K562 (cell line): ENCODE measurements around the gene OXNAD1. TPM values are rescaled to one million over a fixed set of nuclear protein-coding genes. Genes with fewer than 3 reads are reported as not detected.

Experiments
- ASH1L ChIP-seq: fragments of 450-650 bp; IDR thresholded peaks from 2 replicates; pipeline ENCODE4 v1.6.1; 2018; ENCODE audit warnings: borderline replicate concordance, mild to moderate bottlenecking, low read depth; ENCODE audit not compliant: partially characterized antibody
- DIDO1 ChIP-seq: fragments of 450-650 bp; IDR thresholded peaks from 2 replicates; pipeline ENCODE4 v1.6.1; 2016; ENCODE audit warnings: low read depth, missing biosample characterization, missing genetic modification characterization
- EP300 ChIP-seq: IDR thresholded peaks from 2 replicates; pipeline ENCODE4 v1.6.1; 2012; ENCODE audit warnings: low read length, improper control_type of control experiment
- FOXJ2 ChIP-seq: fragments of 200-800 bp; sonication (Bioruptor generic); IDR thresholded peaks from 2 replicates; pipeline ENCODE4 v1.6.1; 2016; ENCODE audit warnings: missing genetic modification characterization, missing compliant biosample characterization
- HIVEP1 ChIP-seq: fragments of 250-450 bp; sonication (Bioruptor Pico); IDR thresholded peaks from 2 replicates; pipeline ENCODE4 v1.4.0; 2020; ENCODE audit warnings: mild to moderate bottlenecking
- HMGN3 ChIP-seq: IDR thresholded peaks from 2 replicates; pipeline ENCODE4 v1.6.1; 2011; ENCODE audit warnings: borderline replicate concordance, low read depth, mild to moderate bottlenecking, mixed read lengths, low read length; ENCODE audit not compliant: insufficient read length; ENCODE audit errors: extremely low read depth
- HSF4 ChIP-seq: fragments of 250-450 bp; sonication (Bioruptor Pico); IDR thresholded peaks from 2 replicates; pipeline ENCODE4 v2.1.2; 2022; ENCODE audit warnings: mild to moderate bottlenecking, moderate library complexity, borderline replicate concordance
- KHSRP ChIP-seq: fragments of 450-650 bp; IDR thresholded peaks from 2 replicates; pipeline ENCODE4 v1.6.1; 2017
- MBD2 ChIP-seq: sonication (generic); IDR thresholded peaks from 2 replicates; pipeline ENCODE4 v1.6.1; 2016; ENCODE audit warnings: low read depth, borderline replicate concordance
- MITF ChIP-seq: IDR thresholded peaks from 2 replicates; pipeline ENCODE4 v1.6.1; 2014; ENCODE audit warnings: antibody characterized with exemption
- NR4A1 ChIP-seq, 2 experiments: fragments of 250-450 bp in 1 of 2; fragments of 450-650 bp in 1 of 2; sonication (Bioruptor Pico) in 1 of 2; IDR thresholded peaks; 2 replicates each; pipeline versions ENCODE4 v1.4.0 to v1.6.1; 2016 to 2020; ENCODE audit warnings: mild to moderate bottlenecking in 2 of 2, missing compliant biosample characterization in 1 of 2, missing genetic modification characterization in 1 of 2, moderate library complexity in 1 of 2
- PHF21A ChIP-seq: fragments of 450-650 bp; IDR thresholded peaks from 2 replicates; pipeline ENCODE4 v1.6.1; 2017; ENCODE audit warnings: low read depth, borderline replicate concordance
- PHF8 ChIP-seq: fragments of 200-600 bp; sonication (generic); IDR thresholded peaks from 2 replicates; pipeline ENCODE4 v1.6.1; 2012; ENCODE audit warnings: mixed run types, mild to moderate bottlenecking, inconsistent platforms, low read length, moderate library complexity, borderline replicate concordance
- SMARCC2 ChIP-seq: fragments of 450-650 bp; IDR thresholded peaks from 2 replicates; pipeline ENCODE4 v1.6.1; 2017; ENCODE audit warnings: antibody characterized with exemption, moderate library complexity, mild to moderate bottlenecking, low read depth
- TEAD2 ChIP-seq: fragments of 450-650 bp; IDR thresholded peaks from 2 replicates; pipeline ENCODE4 v1.6.1; 2016; ENCODE audit warnings: missing genetic modification characterization, control low read depth, missing compliant biosample characterization
- THRB ChIP-seq: fragments of 450-650 bp; formaldehyde crosslinking; conservative IDR thresholded peaks from 2 replicates; pipeline ENCODE4 v1.4.0; 2022; ENCODE audit warnings: mild to moderate bottlenecking, missing genetic modification characterization
- TRIM25 ChIP-seq: fragments of 450-650 bp; IDR thresholded peaks from 2 replicates; pipeline ENCODE4 v1.7.0; 2016; ENCODE audit warnings: borderline replicate concordance
- ZNF121 ChIP-seq: sonication (generic); formaldehyde crosslinking; conservative IDR thresholded peaks from 2 replicates; pipeline ENCODE4 v1.8.0; 2022; ENCODE audit warnings: missing genetic modification reagents
- ZNF77 ChIP-seq: fragments of 250-450 bp; sonication (Bioruptor Pico); IDR thresholded peaks from 2 replicates; pipeline ENCODE4 v1.5.0; 2020
- ZZZ3 ChIP-seq: fragments of 450-650 bp; IDR thresholded peaks from 2 replicates; pipeline ENCODE4 v1.6.1; 2016; ENCODE audit warnings: antibody characterized with exemption, mild to moderate bottlenecking, moderate library complexity
- polyA plus RNA-seq, 8 experiments: library from polyadenylated mRNA; depleted of rRNA in 4 of 8; stranded (reverse) in 5 of 8; unstranded in 3 of 8; fragments of >200 nt; fragmentation: Nextera tagmentation in 2 of 8; fragmentation: Illumina TruSeq in 1 of 8; extraction: Ambion mirVana in 2 of 8; extraction: Trizol in 1 of 8; gene quantifications; 2 replicates each; pipeline versions ENCODE4 v1.2.1 to v1.2.3, GENCODE V29; 2011 to 2014; ENCODE audit warnings: inconsistent platforms in 1 of 8, missing spikeins in 1 of 8
- total RNA-seq, 7 experiments: library from RNA; depleted of rRNA in 6 of 7; stranded (reverse); fragments of >200 nt in 6 of 7; fragmentation: Illumina TruSeq in 2 of 7; extraction: Trizol in 2 of 7; gene quantifications; 2 replicates each; pipeline versions ENCODE4 v1.2.1 to v1.2.3, GENCODE V29; 2011 to 2021; ENCODE audit warnings: low replicate concordance in 1 of 7

The OXNAD1 gene
- total and polyA plus RNA-seq, 9 of the 15 experiments (the other 6 are each of a cell fraction or from before 2014, with no cell fraction given), result 12.8 to 44.4 (median 41.1) TPM

GRCh38 chr3:16264708-16265454 is at the start of gene OXNAD1, which contains the start of gene DPH3 (continued):
- TF ChIP-seq MITF, result no peak
- peak; percentile 70; the same call in 1 of the 2 replicates for TF ChIP-seq MBD2
- no peak for TF ChIP-seq ZNF121 (CRISPR knock-in tag)
- no peak for TF ChIP-seq ZNF77 (CRISPR knock-in tag)
- 0 out of 2 replicates have a peak, but pooled peaks have one; percentile 52 for TF ChIP-seq HIVEP1 (CRISPR knock-in tag)
- TF ChIP-seq TRIM25, result no peak
- peak; percentile 94 for TF ChIP-seq DIDO1 (tag)
- peak; percentile 92 for TF ChIP-seq FOXJ2 (tag)
- no peak for TF ChIP-seq ZZZ3
- peak; percentile 68 for TF ChIP-seq HMGN3
- no peak for TF ChIP-seq PHF21A
- TF ChIP-seq EP300, result peak; percentile 53; the same call in 1 of the 2 replicates
- TF ChIP-seq PHF8, result peak; percentile 89
- TF ChIP-seq KHSRP, result peak; percentile 98
- TF ChIP-seq NR4A1 (CRISPR knock-in tag; IDR thresholded peaks at IDR 0.05), result peak; percentile 90
- TF ChIP-seq NR4A1 (tag; IDR thresholded peaks at IDR 0.05), result peak; percentile 53; the same call in 1 of the 2 replicates
- TF ChIP-seq THRB, result 0 out of 2 replicates have a peak, but pooled peaks have one; percentile 27
- no peak for TF ChIP-seq TEAD2
- no peak for TF ChIP-seq ASH1L
- no peak for TF ChIP-seq SMARCC2
- TF ChIP-seq HSF4, result no peak
